ENCODE measurements around the gene FGF14. TPM values are rescaled to one million over a fixed set of nuclear protein-coding genes. Genes with fewer than 3 reads are reported as not detected.

FGF14 gene
- total RNA-seq, 4 donors from 2014 or later = 0.36 to 1.9 (median 0.45) TPM

DNA sequence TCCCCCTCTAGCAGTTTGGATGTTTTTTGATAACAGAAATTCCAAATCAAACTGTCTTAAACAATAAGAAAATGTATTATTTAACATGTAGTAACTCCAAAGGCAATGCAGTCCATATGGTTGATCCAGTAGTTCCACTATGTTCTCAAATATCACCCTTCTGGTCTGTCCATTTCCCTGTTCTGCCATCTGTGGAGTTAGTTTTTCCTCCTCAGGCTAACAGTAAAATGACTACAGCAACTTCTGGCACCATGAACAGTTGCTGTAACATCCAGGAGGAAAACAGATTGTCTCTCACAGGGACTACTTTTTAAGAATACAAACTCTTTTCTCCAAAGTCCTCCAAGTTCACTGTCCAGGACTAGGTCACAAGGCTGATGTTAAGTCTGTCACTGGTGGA lies 455.4 kb downstream of the FGF14 start:
- no peak for TF ChIP-seq POLR2A (IDR thresholded peaks at IDR 0.05)
- TF ChIP-seq, protein P1, sequence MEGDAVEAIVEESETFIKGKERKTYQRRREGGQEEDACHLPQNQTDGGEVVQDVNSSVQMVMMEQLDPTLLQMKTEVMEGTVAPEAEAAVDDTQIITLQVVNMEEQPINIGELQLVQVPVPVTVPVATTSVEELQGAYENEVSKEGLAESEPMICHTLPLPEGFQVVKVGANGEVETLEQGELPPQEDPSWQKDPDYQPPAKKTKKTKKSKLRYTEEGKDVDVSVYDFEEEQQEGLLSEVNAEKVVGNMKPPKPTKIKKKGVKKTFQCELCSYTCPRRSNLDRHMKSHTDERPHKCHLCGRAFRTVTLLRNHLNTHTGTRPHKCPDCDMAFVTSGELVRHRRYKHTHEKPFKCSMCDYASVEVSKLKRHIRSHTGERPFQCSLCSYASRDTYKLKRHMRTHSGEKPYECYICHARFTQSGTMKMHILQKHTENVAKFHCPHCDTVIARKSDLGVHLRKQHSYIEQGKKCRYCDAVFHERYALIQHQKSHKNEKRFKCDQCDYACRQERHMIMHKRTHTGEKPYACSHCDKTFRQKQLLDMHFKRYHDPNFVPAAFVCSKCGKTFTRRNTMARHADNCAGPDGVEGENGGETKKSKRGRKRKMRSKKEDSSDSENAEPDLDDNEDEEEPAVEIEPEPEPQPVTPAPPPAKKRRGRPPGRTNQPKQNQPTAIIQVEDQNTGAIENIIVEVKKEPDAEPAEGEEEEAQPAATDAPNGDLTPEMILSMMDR (IDR thresholded peaks at IDR 0.05) = no peak
- intact Hi-C loops (cut with DNase I; ENCODE audit: low total_unique reads) = loop anchor here (10.0 kb wide), 2 partner anchors 508 to 608 kb away; no protein-coding TSS in a partner anchor
- DNase-seq (ENCODE audit: low spot score in 2 of 2) = no peak
- no peak overlapping the region for H3K4me3 ChIP-seq (ENCODE audit: low read depth, poor library complexity, severe bottlenecking)

DNA sequence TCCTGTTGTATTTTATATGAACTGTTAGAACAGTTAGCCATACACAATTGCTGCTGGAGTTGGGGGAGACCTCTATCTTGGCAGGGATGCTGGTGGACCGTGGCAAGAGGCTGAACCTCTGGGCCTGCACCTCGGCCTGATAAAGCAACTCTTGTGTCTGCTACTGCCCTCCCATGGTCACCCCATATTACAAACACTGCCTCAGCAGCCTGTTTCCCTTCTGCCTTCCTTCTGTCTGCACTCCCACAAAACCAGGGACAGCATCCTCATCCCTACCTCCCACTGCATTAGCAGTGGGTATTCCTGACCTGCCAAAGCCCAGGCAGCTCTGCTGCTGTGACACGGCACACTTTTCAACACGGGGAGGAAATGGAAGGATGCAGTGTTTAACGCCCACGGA lies 456.4 kb downstream of the FGF14 start:
- DNase-seq (ENCODE audit: low spot score in 2 of 2) = no peak
- WGBS, 2 donors = 77 to 82% methylated on average over 6 of the region's 6 CpGs
- TF ChIP-seq POLR2A (IDR thresholded peaks at IDR 0.05) = no peak
- TF ChIP-seq, protein P1 (IDR thresholded peaks at IDR 0.05) = no peak
- no peak overlapping the region for H3K4me3 ChIP-seq (ENCODE audit: low read depth, poor library complexity, severe bottlenecking)
- intact Hi-C loops (cut with DNase I; ENCODE audit: low total_unique reads) = loop anchor here (10.0 kb wide), 2 partner anchors 509 to 609 kb away; no protein-coding TSS in a partner anchor

DNA sequence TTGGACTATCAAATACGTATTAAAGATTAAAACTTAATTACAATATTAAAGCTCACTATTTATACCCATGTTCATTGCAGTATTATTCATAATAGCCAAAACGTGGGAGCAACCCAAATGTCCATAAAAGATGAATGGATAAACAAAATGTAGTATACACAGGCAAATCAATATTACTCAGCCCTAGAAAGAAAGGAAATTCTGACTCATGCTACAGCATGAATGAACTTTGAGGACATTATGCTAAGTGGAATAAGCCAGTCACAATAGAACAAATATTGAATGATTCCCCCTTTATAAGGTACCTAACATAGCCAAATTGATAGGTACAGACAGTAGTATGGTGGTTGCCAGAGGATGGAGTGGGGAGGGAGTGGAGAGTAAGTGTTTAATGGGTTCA lies 457.3 kb downstream of the FGF14 start:
- intact Hi-C loops (cut with DNase I; ENCODE audit: low total_unique reads) = loop anchor here (10.0 kb wide), 2 partner anchors 510 to 610 kb away; no protein-coding TSS in a partner anchor
- TF ChIP-seq, protein P1 (IDR thresholded peaks at IDR 0.05) = no peak
- no peak for TF ChIP-seq POLR2A (IDR thresholded peaks at IDR 0.05)
- H3K4me3 ChIP-seq (ENCODE audit: low read depth, poor library complexity, severe bottlenecking) = no peak overlapping the region
- no peak for DNase-seq (ENCODE audit: low spot score in 2 of 2)
- WGBS, 2 donors = 55 to 58% methylated on average over 2 of the region's 2 CpGs

DNA sequence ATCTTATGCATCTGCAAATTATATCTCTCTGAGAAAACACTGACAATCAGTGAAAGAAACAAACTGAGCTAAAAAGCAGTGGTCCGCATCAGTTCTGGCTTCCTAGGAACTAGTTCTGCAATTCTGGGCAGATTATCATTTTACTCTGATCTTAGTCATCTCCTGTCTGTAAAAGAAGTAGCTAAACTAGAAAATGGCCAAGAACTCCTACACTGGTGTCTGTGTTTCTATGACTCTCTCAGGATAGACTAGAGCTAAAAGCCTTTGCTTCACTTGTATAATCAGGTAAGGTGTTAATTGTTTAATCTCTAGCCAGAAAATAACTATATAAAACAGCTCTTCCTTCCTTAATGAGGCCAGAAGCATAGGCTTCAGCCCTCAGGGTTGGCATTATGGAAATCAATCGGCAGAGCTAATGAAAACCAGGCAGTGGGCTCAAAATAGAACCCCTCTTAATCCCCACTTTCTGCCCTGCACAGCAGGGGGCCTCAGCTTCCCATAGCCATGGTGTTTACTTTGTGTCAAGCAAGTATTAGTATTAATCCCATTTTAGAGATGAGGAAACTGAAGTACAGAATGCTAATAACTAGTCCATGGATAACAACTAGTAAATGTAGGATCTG lies 459.2 kb downstream of the FGF14 start:
- no peak for DNase-seq (ENCODE audit: low spot score in 2 of 2)
- TF ChIP-seq, protein P1 (IDR thresholded peaks at IDR 0.05) = no peak
- TF ChIP-seq POLR2A (IDR thresholded peaks at IDR 0.05) = no peak
- no peak overlapping the region for H3K4me3 ChIP-seq (ENCODE audit: low read depth, poor library complexity, severe bottlenecking)
- intact Hi-C loops (cut with DNase I; ENCODE audit: low total_unique reads) = loop anchor here (10.0 kb wide), 2 partner anchors 512 to 612 kb away; no protein-coding TSS in a partner anchor
- 41 to 45% methylated on average over 2 of the region's 2 CpGs for WGBS, 2 donors

DNA sequence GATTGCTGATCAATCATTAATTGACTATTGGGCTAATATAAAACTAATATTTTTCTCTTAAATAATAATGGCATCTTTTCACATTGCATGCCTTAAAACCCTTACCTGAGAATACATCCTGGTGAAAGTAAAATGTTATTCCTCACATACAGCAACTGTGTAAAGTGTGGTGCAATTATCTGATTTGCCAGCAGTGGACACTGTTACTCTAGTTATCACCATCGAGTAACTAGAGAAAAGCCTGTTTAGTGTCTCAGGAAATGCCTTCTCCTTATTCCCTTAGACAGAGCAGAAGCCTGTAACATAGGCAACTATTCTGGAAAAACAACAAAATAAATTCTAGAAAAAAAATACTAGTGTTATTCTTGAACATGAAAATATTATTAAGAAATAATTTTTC lies 459.8 kb downstream of the FGF14 start:
- H3K4me3 ChIP-seq (ENCODE audit: low read depth, poor library complexity, severe bottlenecking) = no peak overlapping the region
- TF ChIP-seq POLR2A (IDR thresholded peaks at IDR 0.05) = no peak
- TF ChIP-seq, protein P1 (IDR thresholded peaks at IDR 0.05) = peak in 1 of 3 donors; percentile 43
- peak in 1 of 2 donors; percentile 22 for DNase-seq (ENCODE audit: low spot score in 2 of 2)
- intact Hi-C loops (cut with DNase I; ENCODE audit: low total_unique reads) = loop anchor here (10.0 kb wide), 2 partner anchors 513 to 613 kb away; no protein-coding TSS in a partner anchor
- WGBS, 2 donors = 0 to 3% methylated on average over 1 of the region's 1 CpG

All from lower leg skin (tissue), 4 donors.